GM18502 (cell line): ENCODE results near the gene USP35.
"Not testable (repeated sequence)": the region's sequence is repeated elsewhere in the genome, so short reads cannot be mapped to it uniquely, and the experiment has no call there.

Experiments used
- ATAC-seq: cut with Tn5 transposase; IDR thresholded peaks from one replicate; pipeline ENCODE4 v1.9.1; 2021; ENCODE audit warnings: mild to moderate bottlenecking; ENCODE audit not compliant: unreplicated experiment, poor library complexity

Gene USP35

GRCh38 chr11:78168539-78169477, 19.9 kb upstream of the USP35 start:
- no peak for ATAC-seq

GRCh38 chr11:78170413-78170812, 18.3 kb upstream of the USP35 start:
- no peak for ATAC-seq

GRCh38 chr11:78170874-78171549, 17.7 kb upstream of the USP35 start:
- ATAC-seq, result no peak

GRCh38 chr11:78171951-78172350, 16.8 kb upstream of the USP35 start:
- no peak for ATAC-seq

- not testable (repeated sequence) for ATAC-seq
Measured at GRCh38 chr11:78175862-78176261, 12.9 kb upstream of the USP35 start.

- no peak for ATAC-seq
Measured at GRCh38 chr11:78176605-78177141, 12.0 kb upstream of the USP35 start.

GRCh38 chr11:78177216-78177615, 11.5 kb upstream of the USP35 start:
- no peak for ATAC-seq

GRCh38 chr11:78179459-78180071, 9.2 kb upstream of the USP35 start:
- no peak for ATAC-seq

GRCh38 chr11:78180751-78181150, 8.0 kb upstream of the USP35 start:
- ATAC-seq, result no peak

- ATAC-seq, result no peak
Measured at GRCh38 chr11:78181185-78181584, 7.5 kb upstream of the USP35 start.

- ATAC-seq, result peak; percentile 28
Measured at GRCh38 chr11:78187366-78188285, 1.1 kb upstream of the USP35 start.

GRCh38 chr11:78189174-78189724, 530 bp downstream of the USP35 start:
- no peak for ATAC-seq

GRCh38 chr11:78189851-78190250, 1.1 kb downstream of the USP35 start:
- ATAC-seq, result no peak

- ATAC-seq, result no peak
Measured at GRCh38 chr11:78190374-78190773, 1.7 kb downstream of the USP35 start.

- no peak for ATAC-seq
Measured at GRCh38 chr11:78190871-78191538, 2.3 kb downstream of the USP35 start.

- ATAC-seq, result no peak
Measured at GRCh38 chr11:78192223-78192719, 3.6 kb downstream of the USP35 start.

- no peak for ATAC-seq
Measured at GRCh38 chr11:78192911-78193351, 4.2 kb downstream of the USP35 start.

- ATAC-seq, result no peak
Measured at GRCh38 chr11:78193806-78194205, 5.1 kb downstream of the USP35 start.

GRCh38 chr11:78194490-78194889, 5.8 kb downstream of the USP35 start:
- no peak for ATAC-seq
